AML-193 (cell line): ENCODE results near the gene RPS19.
A peak's percentile ranks its signal among the peaks of the same experiment; 100 is the strongest.
"Not testable (repeated sequence)": the region's sequence is repeated elsewhere in the genome, so short reads cannot be mapped to it uniquely, and the experiment has no call there.

Experiments
- DNase-seq, 2 experiments: peaks; one replicate each; lab custom pipeline; 2025; lab: John Stamatoyannopoulos, UW

Gene RPS19

DNA sequence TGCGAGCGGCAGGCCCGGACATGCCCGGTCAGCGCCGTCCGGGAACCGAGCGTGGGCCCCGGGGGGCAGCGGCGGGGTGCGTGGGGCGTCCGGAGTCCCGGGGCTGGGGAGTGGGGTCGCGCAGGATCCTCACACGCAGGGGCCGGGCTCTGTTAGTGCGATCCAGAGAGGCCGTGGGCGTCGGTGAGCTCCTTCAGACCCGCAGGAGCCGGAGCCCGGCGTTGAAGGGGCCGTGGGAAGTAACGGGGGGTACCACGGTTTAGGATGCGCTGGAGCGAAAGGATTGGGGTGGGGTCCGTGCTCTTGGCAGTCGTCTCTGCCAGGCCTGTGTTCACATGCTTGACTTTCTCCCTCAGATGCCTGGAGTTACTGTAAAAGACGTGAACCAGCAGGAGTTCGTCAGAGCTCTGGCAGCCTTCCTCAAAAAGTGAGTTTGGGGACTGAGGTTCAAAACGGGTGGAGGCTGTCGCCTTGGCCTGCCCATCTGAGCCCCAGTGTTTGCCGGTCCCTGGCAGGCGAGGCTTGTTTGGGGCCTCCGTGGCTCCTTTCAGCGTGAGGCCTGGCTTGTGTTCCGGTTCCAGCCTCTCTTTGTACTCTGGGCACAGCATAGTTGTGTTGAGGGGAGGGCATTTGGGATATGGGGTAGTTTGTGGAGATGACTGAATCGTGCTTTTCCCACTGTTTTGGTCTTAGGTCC is 512 bp downstream of the RPS19 start:
- DNase-seq = no peak

DNA sequence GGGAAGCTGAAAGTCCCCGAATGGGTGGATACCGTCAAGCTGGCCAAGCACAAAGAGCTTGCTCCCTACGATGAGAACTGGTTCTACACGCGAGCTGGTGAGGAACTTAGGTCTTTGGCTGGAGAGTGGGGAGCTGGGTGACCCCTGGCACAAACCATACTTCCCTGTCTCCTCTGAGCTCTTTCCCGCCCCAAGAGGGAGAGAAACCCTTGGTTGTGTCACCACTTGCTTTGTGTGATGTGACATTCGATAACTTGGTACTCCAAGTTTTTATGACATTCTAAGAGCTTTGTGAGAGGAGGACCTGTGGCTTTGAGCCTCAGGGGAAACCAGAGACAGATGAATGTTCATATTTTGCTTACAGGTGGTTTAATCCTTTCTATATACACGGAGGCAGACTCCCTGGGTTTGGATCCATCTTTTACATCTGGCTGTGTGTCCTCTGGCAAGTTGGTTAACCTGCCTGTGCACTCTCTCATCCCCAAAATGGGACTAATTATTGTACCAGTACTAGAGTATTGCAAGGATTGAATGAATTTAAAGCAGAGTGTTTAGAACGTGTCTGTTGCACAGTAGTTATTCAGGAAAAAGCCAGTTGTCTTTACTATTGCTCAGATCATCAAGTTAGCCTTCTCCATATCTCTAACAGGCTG is 1.2 kb downstream of the RPS19 start:
- no peak for DNase-seq

DNA sequence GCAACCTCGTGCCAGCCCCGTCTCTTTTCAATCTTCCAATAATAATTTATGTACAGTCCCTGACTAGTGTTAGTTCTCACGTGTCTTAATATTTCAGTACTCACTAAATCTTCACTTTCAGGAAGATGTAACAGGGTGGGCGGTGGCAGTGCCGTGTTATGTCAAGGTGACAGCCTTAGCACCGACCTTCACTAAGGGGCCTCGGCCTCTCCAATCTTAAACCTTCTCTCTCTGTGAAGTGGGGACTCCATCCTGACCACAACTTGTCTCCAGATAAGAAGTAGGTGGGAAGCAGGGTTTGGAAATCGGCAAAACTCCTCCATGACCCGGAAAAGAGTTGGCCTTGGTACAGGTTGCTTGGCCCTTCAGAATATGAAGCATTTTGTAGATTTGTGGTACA is 1.8 kb downstream of the RPS19 start:
- DNase-seq = no peak

DNA sequence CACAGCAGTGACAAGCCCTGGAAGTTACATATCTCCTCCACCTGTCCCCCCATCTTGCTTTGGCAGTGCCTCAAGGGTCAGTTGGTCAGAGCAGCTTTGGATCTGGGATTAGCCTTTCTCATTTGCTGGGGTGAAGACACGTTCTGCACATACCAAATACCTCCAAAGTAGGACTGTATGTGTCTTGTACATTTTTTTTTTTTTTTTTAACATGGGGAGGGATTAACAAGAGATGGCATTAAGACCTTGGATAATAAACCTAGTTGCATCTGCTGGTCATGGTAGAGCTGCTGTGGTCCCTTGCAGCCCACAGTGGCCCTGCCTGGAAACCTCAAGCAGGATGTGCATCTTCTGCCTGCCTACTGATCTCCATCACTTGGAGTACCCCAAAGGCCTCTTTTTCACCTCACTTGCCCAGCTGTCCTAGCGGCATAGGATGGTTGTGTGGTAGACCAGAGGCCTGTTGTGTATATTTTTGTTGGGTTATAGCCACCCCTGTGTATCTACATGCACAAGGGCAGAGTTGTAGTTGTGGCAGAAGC is 2.5 kb downstream of the RPS19 start:
- DNase-seq = no peak

DNA sequence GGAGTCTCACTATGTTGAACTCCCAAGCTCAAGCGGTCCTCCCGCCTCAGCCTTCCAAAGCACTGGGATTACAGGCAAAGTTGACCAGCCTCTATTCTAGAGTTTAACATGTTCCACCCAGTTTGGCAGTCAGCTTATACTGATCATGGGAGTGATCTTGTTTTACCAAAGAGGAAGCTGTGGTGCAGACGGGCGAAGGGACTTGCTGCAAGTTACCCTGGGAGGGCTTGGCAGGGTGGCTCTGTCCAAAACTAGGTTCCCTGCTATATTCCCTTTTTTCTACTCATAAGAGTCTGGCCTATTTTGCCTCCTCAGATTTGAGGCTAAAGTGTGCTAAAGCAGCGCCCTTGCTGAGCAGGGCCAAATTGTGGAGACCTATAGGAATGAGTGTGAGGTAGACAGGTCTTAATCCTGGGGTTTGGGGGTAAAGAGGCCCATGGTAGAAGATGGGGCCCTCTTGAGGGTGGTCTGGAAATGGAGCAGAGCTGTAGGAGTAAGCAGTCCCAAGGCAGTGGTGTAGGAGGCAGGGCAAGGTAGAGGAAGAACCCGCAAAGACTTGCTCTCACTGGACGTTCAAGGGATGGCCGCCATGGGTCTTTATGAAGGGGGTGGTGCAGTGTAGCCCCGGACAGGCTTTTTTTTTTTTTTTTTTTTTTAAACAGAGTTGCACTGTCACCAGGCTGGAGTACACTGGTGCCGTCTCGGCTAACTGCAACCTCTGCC is 3.3 kb downstream of the RPS19 start:
- peak; percentile 41 to 50 for DNase-seq

DNA sequence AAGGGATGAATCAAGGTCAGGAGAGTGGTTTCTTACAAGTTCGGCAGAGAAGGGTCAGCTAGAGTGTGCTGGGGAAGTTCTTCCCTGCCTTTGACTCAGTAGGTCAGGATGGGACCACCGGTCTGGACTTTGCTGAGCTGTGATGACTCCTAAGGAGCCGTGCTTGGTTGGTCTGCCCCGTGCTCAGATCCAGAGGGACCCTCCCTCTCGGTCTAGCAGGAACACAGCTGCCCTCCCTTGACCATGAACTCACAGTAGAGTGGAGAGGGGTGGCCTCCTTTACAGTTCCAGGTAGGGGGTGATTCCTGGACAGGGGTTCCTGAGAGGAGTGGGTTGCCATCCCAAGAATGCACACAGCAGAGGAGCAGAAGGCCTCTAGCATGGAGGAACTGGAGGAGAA is 4.3 kb downstream of the RPS19 start:
- DNase-seq = no peak

DNA sequence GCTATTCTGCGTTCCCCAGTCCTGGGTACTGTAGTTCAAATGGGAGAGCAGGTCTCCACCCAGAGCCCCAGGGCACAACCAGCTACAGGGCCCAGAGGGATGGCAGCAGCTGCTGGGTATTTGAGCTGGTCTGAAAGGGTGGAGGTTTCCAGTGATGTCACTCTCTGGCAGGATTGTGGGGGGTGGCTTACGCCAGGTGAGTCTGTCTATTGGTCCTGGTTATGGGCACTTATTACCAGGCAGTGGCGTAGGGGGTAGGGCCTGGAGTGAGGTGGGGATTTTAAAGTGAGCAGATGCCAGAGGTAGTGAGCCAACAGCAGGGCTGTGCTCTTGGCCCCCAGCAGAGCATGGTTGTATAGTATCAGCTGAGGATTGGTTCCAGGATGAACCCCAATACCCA is 6.2 kb downstream of the RPS19 start:
- DNase-seq = no peak

DNA sequence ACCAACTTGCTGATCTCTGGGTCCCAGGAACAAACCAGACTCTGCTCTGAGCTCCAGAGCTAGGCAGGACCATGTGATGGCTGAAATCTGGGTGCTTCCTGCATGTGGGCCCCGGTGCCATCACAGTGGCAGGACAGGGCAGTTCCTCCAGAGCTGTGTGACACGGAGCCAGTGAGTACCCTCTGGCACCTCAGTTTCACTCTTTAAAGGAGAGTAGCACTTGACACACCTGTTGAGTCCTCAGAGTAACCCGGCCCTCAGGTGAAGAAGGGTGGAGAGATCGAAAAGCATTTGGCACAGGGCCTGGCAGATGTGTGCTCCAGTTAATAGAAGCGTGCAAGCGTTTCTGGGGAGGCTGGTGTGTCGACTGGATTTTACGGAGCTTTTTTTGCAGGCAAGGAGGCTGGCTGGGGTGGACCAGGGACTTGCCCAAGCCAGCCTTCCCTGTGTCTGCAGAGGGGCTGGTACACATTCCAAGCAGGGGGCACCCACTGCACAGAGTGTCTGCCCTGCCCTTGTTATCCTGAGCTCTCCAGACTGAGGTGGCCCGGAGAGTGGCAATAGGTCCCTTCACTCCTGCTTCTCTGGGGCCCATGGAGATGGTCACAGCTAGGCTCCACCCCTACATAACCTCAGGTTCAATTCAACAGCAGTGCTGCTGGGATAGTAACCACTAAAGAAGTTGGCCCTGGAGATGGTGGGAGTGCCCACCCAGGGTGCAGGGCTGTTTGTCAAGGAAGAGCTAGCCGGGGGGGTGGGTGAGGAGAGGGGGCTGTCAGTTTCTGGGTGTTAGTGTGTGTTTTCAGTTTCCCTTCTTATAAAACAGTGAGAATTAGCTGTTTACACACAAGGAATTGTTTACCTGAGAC is 8.3 kb downstream of the RPS19 start:
- DNase-seq = no peak

DNA sequence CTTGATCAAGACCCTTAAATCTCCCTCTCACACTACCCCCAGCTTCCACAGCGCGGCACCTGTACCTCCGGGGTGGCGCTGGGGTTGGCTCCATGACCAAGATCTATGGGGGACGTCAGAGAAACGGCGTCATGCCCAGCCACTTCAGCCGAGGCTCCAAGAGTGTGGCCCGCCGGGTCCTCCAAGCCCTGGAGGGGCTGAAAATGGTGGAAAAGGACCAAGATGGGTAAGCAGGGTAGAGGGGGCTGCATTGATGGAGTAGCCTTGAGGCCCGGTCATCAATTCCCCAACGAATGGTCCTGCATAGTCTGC is 8.9 kb downstream of the RPS19 start:
- DNase-seq = no peak

DNA sequence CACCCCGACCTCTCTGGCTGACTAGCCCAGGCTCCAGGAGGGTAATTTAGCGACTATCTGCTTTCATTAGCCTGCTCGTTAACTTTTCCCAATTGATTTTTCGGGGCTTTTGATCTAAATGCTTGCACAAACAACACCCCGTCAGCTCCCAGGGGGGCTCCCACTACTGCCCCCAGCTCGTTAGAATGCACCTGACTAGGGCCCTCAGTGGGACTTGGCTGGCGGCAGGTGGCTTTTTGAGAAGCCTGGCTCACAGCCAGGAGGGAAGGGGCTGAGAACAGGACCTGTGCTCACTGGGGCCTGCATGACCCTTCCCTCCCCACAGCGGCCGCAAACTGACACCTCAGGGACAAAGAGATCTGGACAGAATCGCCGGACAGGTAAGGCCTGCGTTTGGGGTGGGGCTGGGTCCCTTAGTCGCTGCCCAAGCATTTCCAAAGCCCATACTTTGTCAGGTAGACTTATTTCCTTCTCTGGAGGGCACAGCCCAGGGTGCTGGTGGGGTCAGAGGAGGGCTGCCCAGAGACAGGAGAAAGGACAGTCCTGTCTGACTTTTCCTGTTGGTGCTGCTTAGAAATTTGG is 9.4 kb downstream of the RPS19 start:
- DNase-seq = no peak

DNA sequence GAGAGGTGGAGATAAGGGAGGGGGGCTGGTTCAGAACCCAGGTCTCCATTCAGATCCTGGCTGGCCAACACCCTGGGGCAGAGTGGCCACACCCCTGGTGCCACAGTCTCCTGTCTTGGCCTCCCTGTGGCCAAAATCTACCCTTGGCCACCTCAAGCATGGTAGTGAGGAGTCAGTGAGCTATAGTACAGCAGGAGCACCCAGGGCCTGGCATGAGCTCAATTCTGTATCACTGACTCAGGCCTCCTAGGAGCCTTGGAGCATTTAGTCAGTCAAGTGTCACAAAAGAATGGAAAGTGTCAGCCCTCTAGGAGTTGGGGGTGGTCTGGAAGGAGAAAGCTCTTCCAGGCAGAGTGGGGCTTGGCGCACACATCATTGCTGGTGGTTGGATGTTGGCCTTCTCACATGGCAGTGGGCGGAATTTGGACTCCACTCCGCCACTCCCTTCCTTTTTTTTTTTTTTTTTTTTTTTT is 10.4 kb downstream of the RPS19 start:
- DNase-seq = no peak

DNA sequence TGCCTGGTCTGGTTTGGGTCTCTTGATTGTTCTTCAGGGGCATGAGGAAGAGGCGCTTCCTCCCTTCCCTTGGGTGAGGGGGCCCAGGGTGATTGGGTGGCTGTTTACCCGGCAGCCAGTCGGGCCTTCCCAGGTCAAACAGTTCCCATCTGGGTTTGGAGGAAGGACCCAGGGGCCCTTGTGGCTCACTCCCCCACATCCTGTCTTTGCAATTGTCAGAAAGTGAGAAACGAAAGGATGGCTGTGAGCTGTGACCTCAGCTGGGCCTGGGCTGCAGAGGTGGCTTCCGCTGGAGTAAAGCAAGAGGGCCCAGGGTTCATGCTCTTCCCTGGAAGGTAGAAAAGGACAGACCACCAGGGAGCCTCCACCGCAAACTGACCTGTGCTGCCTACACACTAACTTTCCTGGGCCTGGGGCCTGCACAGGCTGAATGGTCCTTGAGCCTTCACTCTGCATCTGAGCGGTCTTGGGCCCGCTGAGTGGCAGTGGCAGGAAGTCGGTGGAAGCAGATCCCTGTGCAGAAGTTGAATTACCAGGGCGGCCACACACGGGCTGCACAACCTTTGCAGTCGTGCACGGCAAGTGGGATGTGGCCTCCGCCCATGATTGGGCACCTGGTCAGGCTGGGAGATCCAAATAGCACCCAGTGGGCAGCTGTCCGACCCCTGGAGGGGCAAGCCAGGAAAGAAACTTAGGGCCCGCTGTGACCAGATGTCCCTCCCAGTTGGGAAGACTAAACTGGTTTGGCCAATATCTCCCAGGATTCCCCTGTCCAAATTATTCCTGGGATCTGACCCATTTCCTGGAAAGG is 11.7 kb downstream of the RPS19 start:
- peak; percentile 38 to 54 for DNase-seq

DNA sequence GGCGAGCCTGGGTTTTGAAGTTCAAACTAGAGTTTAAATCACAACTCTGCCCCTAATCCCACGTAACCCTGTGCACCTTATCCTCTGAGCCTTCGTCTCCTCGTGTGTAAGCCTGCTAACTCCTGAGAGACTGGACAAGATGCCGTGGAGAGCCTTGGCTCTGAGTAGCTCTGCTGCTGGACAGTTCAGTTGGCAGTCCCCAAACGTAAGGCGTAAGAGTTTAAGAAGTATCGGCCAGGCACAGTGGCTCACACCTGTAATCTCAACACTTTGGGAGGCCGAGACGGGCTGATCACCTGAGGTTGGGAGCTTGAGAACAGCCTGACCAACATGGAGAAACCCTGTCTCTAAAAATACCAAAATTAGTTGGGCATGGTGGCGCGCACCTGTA is 12.3 kb downstream of the RPS19 start:
- no peak for DNase-seq

DNA sequence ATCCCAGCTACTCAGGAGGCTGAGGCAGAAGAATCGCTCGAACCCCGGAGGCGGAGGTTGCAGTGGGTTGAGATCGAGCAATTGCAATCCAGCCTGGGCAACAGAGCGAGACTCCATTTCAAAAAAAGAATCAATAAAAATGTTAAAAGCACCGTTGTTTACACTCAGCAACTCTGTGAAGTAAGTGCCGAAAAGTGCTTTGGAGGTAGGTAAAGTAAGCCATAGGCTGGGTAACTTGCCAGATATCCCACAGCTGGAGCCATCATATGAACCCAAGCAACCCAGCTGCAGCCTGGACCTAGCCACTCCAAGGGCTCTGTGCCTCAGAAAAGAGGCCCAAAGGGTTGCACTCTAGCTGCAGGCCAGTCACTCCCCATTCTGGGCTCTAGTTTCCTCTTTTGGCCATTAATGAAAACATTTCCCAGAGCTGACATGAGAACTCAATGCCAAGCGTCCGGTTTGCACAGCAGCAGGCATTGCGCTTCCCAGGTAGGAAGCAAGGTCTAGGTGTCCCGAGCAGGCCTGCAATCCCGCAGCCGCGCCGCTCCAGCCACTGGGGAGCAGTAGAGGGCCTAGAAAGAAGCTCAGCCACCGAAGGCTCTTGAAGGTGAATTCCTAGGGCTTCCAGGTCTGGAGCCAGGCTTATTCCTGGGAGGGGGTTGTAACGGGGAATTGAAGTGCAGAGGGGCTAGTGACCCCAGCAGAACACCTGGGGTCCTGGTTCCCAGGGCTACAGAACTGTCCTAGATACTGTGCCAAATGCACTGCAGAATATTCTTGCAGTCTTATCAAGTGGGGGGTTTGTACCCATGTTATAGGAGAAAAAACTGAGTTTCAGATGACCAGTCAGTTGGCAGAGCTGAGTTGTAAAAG is 13.0 kb downstream of the RPS19 start:
- peak; percentile 25 to 32 for DNase-seq

DNA sequence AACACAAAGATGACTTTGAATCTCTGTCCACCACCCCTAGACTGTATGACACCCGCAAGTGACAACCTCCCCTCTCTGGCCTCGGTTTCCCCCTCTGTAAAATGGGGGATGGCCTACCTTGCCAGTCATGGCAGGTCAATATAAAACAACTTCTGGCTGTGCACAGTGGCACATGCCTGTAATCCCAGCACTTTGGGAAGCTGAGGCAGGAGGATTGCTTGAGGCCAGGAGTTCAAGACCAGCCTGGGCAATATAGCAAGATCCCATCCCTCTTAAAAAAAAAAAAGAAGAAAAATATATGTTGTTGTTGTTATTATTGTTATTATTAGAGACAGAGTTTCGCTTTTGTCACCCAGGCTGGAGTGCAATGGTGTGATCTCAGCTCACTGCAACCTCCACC is 15.9 kb downstream of the RPS19 start:
- not testable (repeated sequence) for DNase-seq

DNA sequence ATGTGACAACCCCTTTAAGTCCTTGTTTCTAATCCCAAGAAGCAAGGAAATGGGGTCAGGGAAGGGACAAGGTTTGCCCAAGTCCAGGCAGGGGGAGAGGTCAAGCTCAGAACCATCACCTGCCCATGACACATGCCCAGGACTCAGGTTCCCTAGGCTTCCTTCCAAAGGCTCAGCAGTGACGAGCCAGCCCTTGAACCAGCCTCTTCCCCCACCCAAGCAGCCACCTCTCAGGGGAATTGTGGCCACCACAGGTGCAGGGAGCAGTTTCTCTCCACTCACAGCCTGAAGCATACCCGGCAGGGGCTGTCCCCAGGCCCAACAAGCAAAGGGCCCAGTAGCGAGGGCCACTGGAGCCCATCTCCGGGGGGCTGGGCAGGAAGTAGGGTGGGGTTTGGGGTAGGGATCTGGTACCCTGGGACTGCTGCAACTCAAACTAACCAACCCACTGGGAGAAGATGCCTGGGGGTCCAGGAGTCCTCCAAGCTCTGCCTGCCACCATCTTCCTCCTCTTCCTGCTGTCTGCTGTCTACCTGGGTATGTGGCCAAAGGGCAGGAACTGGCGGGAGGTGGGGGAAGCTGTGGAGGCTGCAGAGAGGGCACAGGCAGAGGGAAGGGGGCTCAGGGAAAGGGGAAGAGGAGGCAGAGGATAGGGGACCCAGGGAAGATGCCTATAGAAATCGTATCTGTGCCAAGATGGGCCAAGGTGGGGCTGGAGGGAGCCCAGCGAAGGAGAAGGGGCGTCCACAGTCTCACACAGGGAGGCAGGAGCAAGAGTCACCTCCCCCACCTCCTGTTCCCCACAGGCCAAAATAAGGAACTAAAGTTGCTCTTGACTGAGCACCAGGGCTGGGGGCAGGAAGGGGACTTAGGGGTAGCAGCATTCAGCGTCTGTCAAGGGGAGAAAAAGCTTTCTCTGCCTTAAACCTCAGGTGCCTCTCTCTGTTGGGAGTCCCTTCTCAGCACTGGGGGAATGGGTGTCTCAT is 17.1 kb downstream of the RPS19 start, which contains the start of gene CD79A:
Gene CD79A, plus strand, starts transcription at position 433 of the 986 bp plus-strand sequence. Its CDS starts 26 bp downstream, at position 459.
- peak; percentile 69 to 75 for DNase-seq

DNA sequence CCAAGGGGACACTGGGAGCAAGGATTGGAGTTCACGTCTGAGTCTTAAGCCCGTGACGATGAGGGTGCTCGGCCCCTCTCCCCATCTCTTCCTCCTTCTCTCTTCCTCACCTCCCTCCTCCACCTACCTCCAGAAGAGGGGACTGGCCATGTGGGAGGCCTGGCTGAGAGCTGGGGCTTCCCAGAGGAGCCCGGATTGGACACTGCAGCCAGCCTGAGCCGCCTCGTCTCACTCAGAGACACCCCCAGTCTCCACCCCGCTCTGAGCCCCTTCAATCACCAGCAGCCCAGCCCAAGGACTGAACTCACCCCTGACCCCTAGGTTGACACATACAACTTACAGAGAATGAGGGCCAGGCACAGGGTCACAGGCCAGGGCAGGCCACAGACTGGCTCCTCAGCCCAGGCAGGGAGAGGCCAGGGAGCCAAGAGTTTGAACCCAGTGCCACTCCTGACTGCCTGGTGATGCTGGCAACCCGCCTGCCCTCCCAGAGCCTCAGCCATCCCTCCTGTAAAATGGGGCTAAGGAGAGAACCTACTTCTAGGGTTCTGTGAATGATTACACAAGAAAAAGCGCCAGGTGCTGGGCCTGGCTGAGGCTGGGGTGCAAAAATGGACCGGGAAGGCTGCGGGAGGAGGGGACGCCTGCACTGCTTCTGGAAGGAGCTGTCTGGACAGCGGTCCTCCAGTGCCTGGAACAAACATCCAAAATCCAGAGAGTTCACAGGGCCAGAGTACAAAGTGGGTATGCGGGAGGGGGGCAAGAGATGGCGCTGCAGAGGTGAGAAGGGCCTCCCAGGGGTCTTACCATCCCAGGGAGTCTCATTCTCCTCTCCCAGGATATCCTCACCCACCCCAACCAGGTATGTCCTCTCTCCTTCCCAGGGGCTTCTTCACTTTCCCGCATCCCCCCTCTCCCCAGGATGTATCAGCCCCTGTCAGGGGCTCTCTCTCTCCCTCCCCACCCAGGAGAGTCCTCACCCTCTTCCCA is 18.2 kb downstream of the RPS19 start:
- no peak for DNase-seq
